HEK293 (cell line): Measurements from ENCODE around the gene PSMD9.

ENCODE experiments used
- CTCF ChIP-seq: fragments of 450-650 bp; formaldehyde crosslinking; IDR thresholded peaks from 2 replicates; pipeline ENCODE4 v1.5.1; 2016; ENCODE audit warnings: missing biosample characterization, missing genetic modification characterization
- ELK4 ChIP-seq: IDR thresholded peaks from 2 replicates; pipeline ENCODE4 v1.6.1; 2011; ENCODE audit warnings: mild to moderate bottlenecking, low read depth, low read length, borderline replicate concordance
- GFI1B ChIP-seq: fragments of 450-650 bp; formaldehyde crosslinking; IDR thresholded peaks from 2 replicates; pipeline ENCODE4 v1.5.1; 2016; ENCODE audit warnings: missing biosample characterization, missing genetic modification characterization
- GLI2 ChIP-seq: fragments of 450-650 bp; formaldehyde crosslinking; IDR thresholded peaks from 2 replicates; pipeline ENCODE4; 2017; ENCODE audit warnings: missing biosample characterization, missing genetic modification characterization, low read depth, borderline replicate concordance
- GLIS2 ChIP-seq: fragments of 450-650 bp; formaldehyde crosslinking; IDR thresholded peaks from 2 replicates; pipeline ENCODE4 v1.5.1; 2016; ENCODE audit warnings: missing biosample characterization, missing genetic modification characterization
- KLF16 ChIP-seq: fragments of 450-650 bp; formaldehyde crosslinking; IDR thresholded peaks from 2 replicates; pipeline ENCODE4 v1.5.1; 2017; ENCODE audit warnings: missing biosample characterization, missing genetic modification characterization
- ZBTB48 ChIP-seq: fragments of 450-650 bp; formaldehyde crosslinking; IDR thresholded peaks from 2 replicates; pipeline ENCODE4 v1.5.1; 2016; ENCODE audit warnings: missing biosample characterization, missing genetic modification characterization
- ZEB2 ChIP-seq: fragments of 450-650 bp; formaldehyde crosslinking; IDR thresholded peaks from 2 replicates; pipeline ENCODE4 v1.5.1; 2016; ENCODE audit warnings: missing biosample characterization, missing genetic modification characterization
- ZFHX2 ChIP-seq: fragments of 450-650 bp; formaldehyde crosslinking; conservative IDR thresholded peaks from 2 replicates; pipeline ENCODE4 v1.5.1; 2016; ENCODE audit warnings: missing biosample characterization, missing genetic modification characterization
- ZFP37 ChIP-seq: fragments of 450-650 bp; formaldehyde crosslinking; IDR thresholded peaks from 2 replicates; pipeline ENCODE4 v1.5.1; 2016; ENCODE audit warnings: missing biosample characterization, missing genetic modification characterization
- ZNF157 ChIP-seq: fragments of 450-650 bp; formaldehyde crosslinking; IDR thresholded peaks from 2 replicates; pipeline ENCODE4 v1.5.1; 2016; ENCODE audit warnings: missing biosample characterization, missing genetic modification characterization
- ZNF16 ChIP-seq: fragments of 450-650 bp; formaldehyde crosslinking; IDR thresholded peaks from 2 replicates; pipeline ENCODE4 v1.5.1; 2016; ENCODE audit warnings: low read depth, missing biosample characterization, missing genetic modification characterization
- ZNF324 ChIP-seq: fragments of 450-650 bp; formaldehyde crosslinking; IDR thresholded peaks from 2 replicates; pipeline ENCODE4 v1.5.1; 2016; ENCODE audit warnings: missing biosample characterization, missing genetic modification characterization
- ZNF514 ChIP-seq: fragments of 450-650 bp; formaldehyde crosslinking; IDR thresholded peaks from 2 replicates; pipeline ENCODE4 v1.5.1; 2016; ENCODE audit warnings: missing biosample characterization, missing genetic modification characterization
- ZNF521 ChIP-seq: fragments of 450-650 bp; formaldehyde crosslinking; IDR thresholded peaks from 2 replicates; pipeline ENCODE4 v1.5.1; 2017; ENCODE audit warnings: missing biosample characterization, mild to moderate bottlenecking, missing genetic modification characterization
- ZNF548 ChIP-seq: fragments of 450-650 bp; formaldehyde crosslinking; IDR thresholded peaks from 2 replicates; pipeline ENCODE4 v1.5.1; 2016; ENCODE audit warnings: missing biosample characterization, missing genetic modification characterization
- ZNF658 ChIP-seq: fragments of 450-650 bp; formaldehyde crosslinking; IDR thresholded peaks from 2 replicates; pipeline ENCODE4; 2016; ENCODE audit warnings: missing biosample characterization, missing genetic modification characterization
- ZNF670 ChIP-seq: fragments of 450-650 bp; formaldehyde crosslinking; IDR thresholded peaks from 2 replicates; pipeline ENCODE4 v1.5.1; 2016; ENCODE audit warnings: missing biosample characterization, missing genetic modification characterization, low read depth
- ZNF76 ChIP-seq: fragments of 450-650 bp; formaldehyde crosslinking; IDR thresholded peaks from 2 replicates; pipeline ENCODE4; 2016; ENCODE audit warnings: low read depth, missing biosample characterization, missing genetic modification characterization, borderline replicate concordance
- ZXDB ChIP-seq: fragments of 450-650 bp; formaldehyde crosslinking; IDR thresholded peaks from 2 replicates; pipeline ENCODE4 v1.5.1; 2016; ENCODE audit warnings: missing biosample characterization, missing genetic modification characterization
- TF ChIP-seq, protein P1 (sequence below): fragments of 450-650 bp; formaldehyde crosslinking; IDR thresholded peaks from 2 replicates; pipeline ENCODE4 v1.5.1; 2016; ENCODE audit warnings: missing biosample characterization, missing genetic modification characterization
- TF ChIP-seq, protein P2 (sequence below): fragments of 450-650 bp; formaldehyde crosslinking; IDR thresholded peaks from 2 replicates; pipeline ENCODE4 v1.5.1; 2016; ENCODE audit warnings: missing biosample characterization, missing genetic modification characterization
- TF ChIP-seq, protein P3 (sequence below): fragments of 450-650 bp; formaldehyde crosslinking; conservative IDR thresholded peaks from 2 replicates; pipeline ENCODE4 v1.5.1; 2016; ENCODE audit warnings: low read depth, missing biosample characterization, missing genetic modification characterization
- TF ChIP-seq, protein P4 (sequence below): fragments of 450-650 bp; formaldehyde crosslinking; IDR thresholded peaks from 2 replicates; pipeline ENCODE4 v1.5.1; 2017; ENCODE audit warnings: missing biosample characterization, missing genetic modification characterization

The PSMD9 gene

DNA sequence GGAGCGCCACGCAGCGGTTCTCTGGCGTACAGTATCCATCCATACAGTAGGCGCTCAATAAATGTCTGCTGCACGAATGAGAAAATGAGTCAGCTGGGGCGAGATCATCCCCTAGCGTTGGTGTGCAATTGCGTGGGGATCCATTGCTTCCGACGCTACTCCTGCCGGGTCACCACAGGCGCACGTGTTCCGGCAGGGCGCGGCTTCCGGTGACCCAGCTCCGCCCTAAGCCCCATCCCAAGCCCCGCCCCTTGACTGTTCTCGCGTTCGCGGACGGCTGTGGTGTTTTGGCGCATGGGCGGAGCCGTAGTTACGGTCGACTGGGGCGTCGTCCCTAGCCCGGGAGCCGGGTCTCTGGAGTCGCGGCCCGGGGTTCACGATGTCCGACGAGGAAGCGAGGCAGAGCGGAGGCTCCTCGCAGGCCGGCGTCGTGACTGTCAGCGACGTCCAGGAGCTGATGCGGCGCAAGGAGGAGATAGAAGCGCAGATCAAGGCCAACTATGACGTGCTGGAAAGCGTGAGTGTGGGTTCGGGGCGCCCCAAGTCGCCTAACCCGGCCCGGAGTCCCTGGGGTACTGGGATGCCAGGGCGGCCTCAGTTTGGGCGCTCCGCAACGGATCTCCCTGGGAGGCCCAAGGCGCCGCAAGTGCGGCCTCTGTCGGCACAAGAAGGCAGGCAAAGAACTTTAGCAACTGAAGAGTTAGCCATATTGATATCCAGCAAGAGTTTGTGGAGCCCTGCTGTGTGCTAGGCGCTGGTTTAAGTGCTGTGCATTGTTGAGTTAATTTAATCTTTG, at the start of gene PSMD9 (continued):
- TF ChIP-seq, protein P1, sequence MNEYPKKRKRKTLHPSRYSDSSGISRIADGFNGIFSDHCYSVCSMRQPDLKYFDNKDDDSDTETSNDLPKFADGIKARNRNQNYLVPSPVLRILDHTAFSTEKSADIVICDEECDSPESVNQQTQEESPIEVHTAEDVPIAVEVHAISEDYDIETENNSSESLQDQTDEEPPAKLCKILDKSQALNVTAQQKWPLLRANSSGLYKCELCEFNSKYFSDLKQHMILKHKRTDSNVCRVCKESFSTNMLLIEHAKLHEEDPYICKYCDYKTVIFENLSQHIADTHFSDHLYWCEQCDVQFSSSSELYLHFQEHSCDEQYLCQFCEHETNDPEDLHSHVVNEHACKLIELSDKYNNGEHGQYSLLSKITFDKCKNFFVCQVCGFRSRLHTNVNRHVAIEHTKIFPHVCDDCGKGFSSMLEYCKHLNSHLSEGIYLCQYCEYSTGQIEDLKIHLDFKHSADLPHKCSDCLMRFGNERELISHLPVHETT (tag by site-specific recombination) = 0 out of 2 replicates have a peak, but pooled peaks have one; percentile 31
- TF ChIP-seq ZNF76 (tag by site-specific recombination) = peak; percentile 64
- TF ChIP-seq ZNF521 (tag by site-specific recombination) = no peak
- TF ChIP-seq ZXDB (tag by site-specific recombination) = peak; percentile 96
- TF ChIP-seq ZNF16 (tag by site-specific recombination) = peak; percentile 47
- no peak for TF ChIP-seq ZNF670 (tag by site-specific recombination)
- TF ChIP-seq GLI2 (tag by site-specific recombination) = no peak
- TF ChIP-seq ZNF514 (tag by site-specific recombination) = no peak
- TF ChIP-seq KLF16 = peak; percentile 83
- TF ChIP-seq CTCF (tag by site-specific recombination) = peak; percentile 97
- TF ChIP-seq ELK4 = 0 out of 2 replicates have a peak, but pooled peaks have one; percentile 59
- no peak for TF ChIP-seq ZNF157 (tag by site-specific recombination)
- no peak for TF ChIP-seq ZNF548 (tag by site-specific recombination)
- peak; percentile 98 for TF ChIP-seq ZBTB48 (tag by site-specific recombination)
- TF ChIP-seq, protein P2, sequence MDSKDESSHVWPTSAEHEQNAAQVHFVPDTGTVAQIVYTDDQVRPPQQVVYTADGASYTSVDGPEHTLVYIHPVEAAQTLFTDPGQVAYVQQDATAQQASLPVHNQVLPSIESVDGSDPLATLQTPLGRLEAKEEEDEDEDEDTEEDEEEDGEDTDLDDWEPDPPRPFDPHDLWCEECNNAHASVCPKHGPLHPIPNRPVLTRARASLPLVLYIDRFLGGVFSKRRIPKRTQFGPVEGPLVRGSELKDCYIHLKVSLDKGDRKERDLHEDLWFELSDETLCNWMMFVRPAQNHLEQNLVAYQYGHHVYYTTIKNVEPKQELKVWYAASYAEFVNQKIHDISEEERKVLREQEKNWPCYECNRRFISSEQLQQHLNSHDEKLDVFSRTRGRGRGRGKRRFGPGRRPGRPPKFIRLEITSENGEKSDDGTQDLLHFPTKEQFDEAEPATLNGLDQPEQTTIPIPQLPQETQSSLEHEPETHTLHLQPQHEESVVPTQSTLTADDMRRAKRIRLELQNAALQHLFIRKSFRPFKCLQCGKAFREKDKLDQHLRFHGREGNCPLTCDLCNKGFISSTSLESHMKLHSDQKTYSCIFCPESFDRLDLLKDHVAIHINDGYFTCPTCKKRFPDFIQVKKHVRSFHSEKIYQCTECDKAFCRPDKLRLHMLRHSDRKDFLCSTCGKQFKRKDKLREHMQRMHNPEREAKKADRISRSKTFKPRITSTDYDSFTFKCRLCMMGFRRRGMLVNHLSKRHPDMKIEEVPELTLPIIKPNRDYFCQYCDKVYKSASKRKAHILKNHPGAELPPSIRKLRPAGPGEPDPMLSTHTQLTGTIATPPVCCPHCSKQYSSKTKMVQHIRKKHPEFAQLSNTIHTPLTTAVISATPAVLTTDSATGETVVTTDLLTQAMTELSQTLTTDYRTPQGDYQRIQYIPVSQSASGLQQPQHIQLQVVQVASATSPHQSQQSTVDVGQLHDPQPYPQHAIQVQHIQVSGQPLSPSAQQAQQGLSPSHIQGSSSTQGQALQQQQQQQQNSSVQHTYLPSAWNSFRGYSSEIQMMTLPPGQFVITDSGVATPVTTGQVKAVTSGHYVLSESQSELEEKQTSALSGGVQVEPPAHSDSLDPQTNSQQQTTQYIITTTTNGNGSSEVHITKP = peak; percentile 81
- TF ChIP-seq ZFHX2 = peak; percentile 93
- peak; percentile 52; the same call in 1 of the 2 replicates for TF ChIP-seq GLIS2 (tag by site-specific recombination)
- TF ChIP-seq ZNF658 = no peak
- TF ChIP-seq, protein P3, sequence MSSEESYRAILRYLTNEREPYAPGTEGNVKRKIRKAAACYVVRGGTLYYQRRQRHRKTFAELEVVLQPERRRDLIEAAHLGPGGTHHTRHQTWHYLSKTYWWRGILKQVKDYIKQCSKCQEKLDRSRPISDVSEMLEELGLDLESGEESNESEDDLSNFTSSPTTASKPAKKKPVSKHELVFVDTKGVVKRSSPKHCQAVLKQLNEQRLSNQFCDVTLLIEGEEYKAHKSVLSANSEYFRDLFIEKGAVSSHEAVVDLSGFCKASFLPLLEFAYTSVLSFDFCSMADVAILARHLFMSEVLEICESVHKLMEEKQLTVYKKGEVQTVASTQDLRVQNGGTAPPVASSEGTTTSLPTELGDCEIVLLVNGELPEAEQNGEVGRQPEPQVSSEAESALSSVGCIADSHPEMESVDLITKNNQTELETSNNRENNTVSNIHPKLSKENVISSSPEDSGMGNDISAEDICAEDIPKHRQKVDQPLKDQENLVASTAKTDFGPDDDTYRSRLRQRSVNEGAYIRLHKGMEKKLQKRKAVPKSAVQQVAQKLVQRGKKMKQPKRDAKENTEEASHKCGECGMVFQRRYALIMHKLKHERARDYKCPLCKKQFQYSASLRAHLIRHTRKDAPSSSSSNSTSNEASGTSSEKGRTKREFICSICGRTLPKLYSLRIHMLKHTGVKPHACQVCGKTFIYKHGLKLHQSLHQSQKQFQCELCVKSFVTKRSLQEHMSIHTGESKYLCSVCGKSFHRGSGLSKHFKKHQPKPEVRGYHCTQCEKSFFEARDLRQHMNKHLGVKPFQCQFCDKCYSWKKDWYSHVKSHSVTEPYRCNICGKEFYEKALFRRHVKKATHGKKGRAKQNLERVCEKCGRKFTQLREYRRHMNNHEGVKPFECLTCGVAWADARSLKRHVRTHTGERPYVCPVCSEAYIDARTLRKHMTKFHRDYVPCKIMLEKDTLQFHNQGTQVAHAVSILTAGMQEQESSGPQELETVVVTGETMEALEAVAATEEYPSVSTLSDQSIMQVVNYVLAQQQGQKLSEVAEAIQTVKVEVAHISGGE (tag by site-specific recombination) = peak; percentile 98
- TF ChIP-seq, protein P4, sequence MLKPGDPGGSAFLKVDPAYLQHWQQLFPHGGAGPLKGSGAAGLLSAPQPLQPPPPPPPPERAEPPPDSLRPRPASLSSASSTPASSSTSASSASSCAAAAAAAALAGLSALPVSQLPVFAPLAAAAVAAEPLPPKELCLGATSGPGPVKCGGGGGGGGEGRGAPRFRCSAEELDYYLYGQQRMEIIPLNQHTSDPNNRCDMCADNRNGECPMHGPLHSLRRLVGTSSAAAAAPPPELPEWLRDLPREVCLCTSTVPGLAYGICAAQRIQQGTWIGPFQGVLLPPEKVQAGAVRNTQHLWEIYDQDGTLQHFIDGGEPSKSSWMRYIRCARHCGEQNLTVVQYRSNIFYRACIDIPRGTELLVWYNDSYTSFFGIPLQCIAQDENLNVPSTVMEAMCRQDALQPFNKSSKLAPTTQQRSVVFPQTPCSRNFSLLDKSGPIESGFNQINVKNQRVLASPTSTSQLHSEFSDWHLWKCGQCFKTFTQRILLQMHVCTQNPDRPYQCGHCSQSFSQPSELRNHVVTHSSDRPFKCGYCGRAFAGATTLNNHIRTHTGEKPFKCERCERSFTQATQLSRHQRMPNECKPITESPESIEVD (tag by site-specific recombination) = no peak
- TF ChIP-seq ZNF324 = peak; percentile 91; the same call in 1 of the 2 replicates
- peak; percentile 92 for TF ChIP-seq ZEB2 (tag by site-specific recombination)
- TF ChIP-seq GFI1B (tag by site-specific recombination) = peak; percentile 3; the same call in 1 of the 2 replicates
- peak; percentile 80 for TF ChIP-seq ZFP37 (tag by site-specific recombination)
